Loucy (cell line): Measurements from ENCODE around the gene DGKB.

Experiments used
- H2AFZ ChIP-seq: fragments of 200-600 bp; sonication (generic); 2 replicates; pipeline ENCODE4 v1.6.0; 2016; ENCODE audit warnings: antibody characterized with exemption, mild to moderate bottlenecking, low read length, moderate library complexity
- H3F3A ChIP-seq: fragments of 200-600 bp; 2 replicates; pipeline ENCODE4 v1.6.0; 2016; ENCODE audit warnings: antibody characterized with exemption, low read depth, mild to moderate bottlenecking
- H3K27me3 ChIP-seq: fragments of 200-600 bp; sonication (generic); 2 replicates; pipeline ENCODE4 v1.6.1; 2014; ENCODE audit warnings: low read length, mild to moderate bottlenecking; ENCODE audit not compliant: insufficient read depth, poor library complexity, severe bottlenecking
- H3K36me3 ChIP-seq: fragments of 200-600 bp; sonication (generic); 2 replicates; pipeline ENCODE4 v1.6.1; 2016; ENCODE audit warnings: low read length; ENCODE audit not compliant: insufficient read depth
- H3K4me1 ChIP-seq: fragments of 200-600 bp; sonication (generic); 2 replicates; pipeline ENCODE4 v1.5.1; 2014; ENCODE audit warnings: low read length, mild to moderate bottlenecking; ENCODE audit not compliant: insufficient read depth, poor library complexity, severe bottlenecking
- H3K4me2 ChIP-seq: fragments of 200-600 bp; sonication (generic); 2 replicates; pipeline ENCODE4 v1.6.0; 2014; ENCODE audit warnings: antibody characterized with exemption, low read length, low read depth, mild to moderate bottlenecking; ENCODE audit not compliant: poor library complexity, severe bottlenecking
- H3K4me3 ChIP-seq: fragments of 200-600 bp; sonication (generic); 2 replicates; pipeline ENCODE4 v1.5.1; 2014; ENCODE audit warnings: low read length, mild to moderate bottlenecking, mixed read lengths; ENCODE audit not compliant: poor library complexity, severe bottlenecking
- H3K79me2 ChIP-seq: fragments of 200-600 bp; sonication (generic); 2 replicates; pipeline ENCODE4 v1.6.1; 2014; ENCODE audit warnings: low read length; ENCODE audit not compliant: insufficient read depth
- H3K9ac ChIP-seq: fragments of 200-600 bp; sonication (generic); 2 replicates; pipeline ENCODE4 v1.6.0; 2014; ENCODE audit warnings: mild to moderate bottlenecking, low read depth, low read length, moderate library complexity; ENCODE audit not compliant: poor library complexity, severe bottlenecking
- H3K9me2 ChIP-seq: fragments of 200-600 bp; sonication (generic); replicated peaks from 2 replicates; pipeline ENCODE4 v1.6.1; 2016; ENCODE audit warnings: low read depth, low read length, mixed read lengths
- H3K9me3 ChIP-seq: fragments of 200-600 bp; sonication (generic); 2 replicates; pipeline ENCODE4 v1.6.1; 2014; ENCODE audit warnings: mild to moderate bottlenecking, antibody characterized with exemption, low read length, low read depth; ENCODE audit not compliant: insufficient read depth
- H4K20me1 ChIP-seq: fragments of 200-600 bp; sonication (generic); 2 replicates; pipeline ENCODE4 v1.6.0; 2014; ENCODE audit warnings: antibody characterized with exemption, low read length, mild to moderate bottlenecking; ENCODE audit not compliant: insufficient read depth, poor library complexity, severe bottlenecking
- CTCF ChIP-seq: fragments of 200-600 bp; sonication (generic); conservative IDR thresholded peaks from 2 replicates; pipeline ENCODE4 v1.5.1; 2014; ENCODE audit warnings: mild to moderate bottlenecking, antibody characterized with exemption, low read length
- EZH2phosphoT487 ChIP-seq: fragments of 200-600 bp; IDR thresholded peaks from 2 replicates; pipeline ENCODE4 v1.6.1; 2018; ENCODE audit warnings: antibody characterized with exemption, mild to moderate bottlenecking, moderate library complexity, borderline replicate concordance

The DGKB gene

GRCh38 chr7:14858866-14859265, 43.7 kb downstream of the DGKB start:
- no peak overlapping the region for H2AFZ ChIP-seq
- no peaks in the 10 kb centered on the region for H3K79me2 ChIP-seq
- no peak overlapping the region for H3K4me3 ChIP-seq
- no peaks in the 10 kb centered on the region for H3K27me3 ChIP-seq
- no peaks in the 10 kb centered on the region for H3K36me3 ChIP-seq
- H3K4me1 ChIP-seq = no peaks in the 10 kb centered on the region
- H3K4me2 ChIP-seq = no peak overlapping the region
- H3F3A ChIP-seq = no peaks in the 10 kb centered on the region
- no peaks in the 10 kb centered on the region for H4K20me1 ChIP-seq
- TF ChIP-seq EZH2phosphoT487 = no peak
- TF ChIP-seq CTCF = no peak
- no peaks in the 10 kb centered on the region for H3K9me2 ChIP-seq
- H3K9ac ChIP-seq = no peak overlapping the region
- H3K9me3 ChIP-seq = no peaks in the 10 kb centered on the region

DNA sequence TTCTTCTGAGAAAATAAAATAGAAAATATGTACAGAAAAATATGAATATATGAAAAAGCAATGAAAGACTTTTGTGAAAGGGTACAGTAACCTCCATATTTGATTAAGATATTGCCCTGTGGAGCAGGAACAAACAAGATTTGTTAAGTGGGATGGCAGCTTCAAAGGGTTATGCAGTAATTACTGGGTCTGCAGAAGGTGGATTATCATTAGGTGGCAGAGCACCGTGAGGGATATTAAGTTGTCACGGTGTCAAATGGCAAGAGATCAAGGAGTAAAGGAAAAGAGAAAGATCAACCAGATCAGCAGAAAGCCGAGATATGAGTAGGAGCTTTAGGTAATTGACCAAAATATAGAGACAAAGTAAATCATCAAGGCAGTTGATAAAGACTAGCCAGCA, 44.1 kb downstream of the DGKB start:
- Histone ChIP-seq H3K9ac (no peak overlapping the region), H3F3A (no peaks in the 10 kb centered on the region), H3K9me3 (no peaks in the 10 kb centered on the region), H3K4me2 (no peak overlapping the region), H3K27me3 (no peaks in the 10 kb centered on the region), H3K79me2 (no peaks in the 10 kb centered on the region), H2AFZ (no peak overlapping the region), H4K20me1 (no peaks in the 10 kb centered on the region), H3K36me3 (no peaks in the 10 kb centered on the region), H3K4me1 (no peaks in the 10 kb centered on the region), H3K4me3 (no peak overlapping the region), H3K9me2 (no peaks in the 10 kb centered on the region)
- TF ChIP-seq EZH2phosphoT487 = no peak
- TF ChIP-seq CTCF = no peak

GRCh38 chr7:14855033-14855794, 47.3 kb downstream of the DGKB start:
- H3K4me2 ChIP-seq = no peak overlapping the region
- H3K4me1 ChIP-seq = no peaks in the 10 kb centered on the region
- H3K27me3 ChIP-seq = no peaks in the 10 kb centered on the region
- no peaks in the 10 kb centered on the region for H3K9me2 ChIP-seq
- H3K79me2 ChIP-seq = no peaks in the 10 kb centered on the region
- H3K9ac ChIP-seq = no peak overlapping the region
- no peak overlapping the region for H3K4me3 ChIP-seq
- no peaks in the 10 kb centered on the region for H3F3A ChIP-seq
- H3K9me3 ChIP-seq = no peaks in the 10 kb centered on the region
- H4K20me1 ChIP-seq = no peaks in the 10 kb centered on the region
- H2AFZ ChIP-seq = no peak overlapping the region
- TF ChIP-seq EZH2phosphoT487 (no peak), CTCF (no peak)
- H3K36me3 ChIP-seq = no peaks in the 10 kb centered on the region
